Astrocyte of the cerebellum (primary cell): ENCODE data around the gene UQCC5.

Experiments used
- DNase-seq: peaks from one replicate; pipeline ENCODE4 v3.0.0-alpha.2; 2011; ENCODE audit warnings: low read depth
- H3K4me3 ChIP-seq: 2 replicates; pipeline ENCODE4 v1.5.1; 2011; ENCODE audit warnings: mild to moderate bottlenecking, low read depth, low read length, moderate library complexity
- CTCF ChIP-seq: IDR thresholded peaks from 2 replicates; pipeline ENCODE4 v1.5.1; 2012; ENCODE audit warnings: low read length, low read depth, moderate library complexity, mild to moderate bottlenecking; ENCODE audit errors: missing control alignments
- in situ Hi-C: cut with HindIII; loops from 2 replicates; pipeline ENCODE4 v1.10.0; 2017; ENCODE audit warnings: low sequenced_read_pairs

Gene UQCC5

GRCh38 chr3:52490035-52490938 lies 46.1 kb upstream of the UQCC5 start:
- in situ Hi-C loops, result no loop called here
- DNase-seq, result no peak
- no peak for TF ChIP-seq CTCF
- no peak overlapping the region for H3K4me3 ChIP-seq

DNA sequence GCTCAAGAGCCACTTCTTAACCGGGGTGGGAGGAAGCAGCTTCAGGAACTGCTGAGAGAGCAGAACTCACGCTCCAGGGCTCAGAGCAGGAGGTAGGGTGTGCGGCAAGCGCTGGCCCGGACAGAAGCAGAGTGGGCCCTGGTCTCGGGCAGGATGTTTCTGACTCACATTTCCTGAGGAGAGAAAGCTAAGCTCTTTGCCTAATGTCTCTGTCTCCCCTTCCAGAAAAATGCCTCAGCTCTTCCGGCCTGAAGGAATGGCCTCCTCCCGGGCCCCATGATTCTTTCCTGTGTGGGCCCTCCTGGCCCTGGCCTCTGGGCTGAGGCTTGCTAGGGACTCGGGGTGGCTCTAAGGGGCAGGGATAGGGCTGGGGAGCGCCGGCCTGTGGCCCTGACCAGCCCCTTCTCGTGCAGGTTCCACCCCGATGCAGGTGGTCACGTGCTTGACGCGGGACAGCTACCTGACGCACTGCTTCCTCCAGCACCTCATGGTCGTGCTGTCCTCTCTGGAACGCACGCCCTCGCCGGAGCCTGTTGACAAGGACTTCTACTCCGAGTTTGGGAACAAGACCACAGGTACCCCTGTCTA lies 45.4 kb upstream of the UQCC5 start:
- TF ChIP-seq CTCF, result no peak
- H3K4me3 ChIP-seq, result no peak overlapping the region
- no peak for DNase-seq
- in situ Hi-C loops, result no loop called here

DNA sequence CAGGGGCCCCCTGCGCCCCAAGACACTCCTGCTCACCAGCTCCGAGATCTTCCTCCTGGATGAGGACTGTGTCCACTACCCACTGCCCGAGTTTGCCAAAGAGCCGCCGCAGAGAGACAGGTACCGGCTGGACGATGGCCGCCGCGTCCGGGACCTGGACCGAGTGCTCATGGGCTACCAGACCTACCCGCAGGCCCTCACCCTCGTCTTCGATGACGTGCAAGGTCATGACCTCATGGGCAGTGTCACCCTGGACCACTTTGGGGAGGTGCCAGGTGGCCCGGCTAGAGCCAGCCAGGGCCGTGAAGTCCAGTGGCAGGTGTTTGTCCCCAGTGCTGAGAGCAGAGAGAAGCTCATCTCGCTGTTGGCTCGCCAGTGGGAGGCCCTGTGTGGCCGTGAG lies 44.3 kb upstream of the UQCC5 start:
- no peak for DNase-seq
- TF ChIP-seq CTCF, result no peak
- in situ Hi-C loops, result no loop called here
- H3K4me3 ChIP-seq, result no peak overlapping the region

DNA sequence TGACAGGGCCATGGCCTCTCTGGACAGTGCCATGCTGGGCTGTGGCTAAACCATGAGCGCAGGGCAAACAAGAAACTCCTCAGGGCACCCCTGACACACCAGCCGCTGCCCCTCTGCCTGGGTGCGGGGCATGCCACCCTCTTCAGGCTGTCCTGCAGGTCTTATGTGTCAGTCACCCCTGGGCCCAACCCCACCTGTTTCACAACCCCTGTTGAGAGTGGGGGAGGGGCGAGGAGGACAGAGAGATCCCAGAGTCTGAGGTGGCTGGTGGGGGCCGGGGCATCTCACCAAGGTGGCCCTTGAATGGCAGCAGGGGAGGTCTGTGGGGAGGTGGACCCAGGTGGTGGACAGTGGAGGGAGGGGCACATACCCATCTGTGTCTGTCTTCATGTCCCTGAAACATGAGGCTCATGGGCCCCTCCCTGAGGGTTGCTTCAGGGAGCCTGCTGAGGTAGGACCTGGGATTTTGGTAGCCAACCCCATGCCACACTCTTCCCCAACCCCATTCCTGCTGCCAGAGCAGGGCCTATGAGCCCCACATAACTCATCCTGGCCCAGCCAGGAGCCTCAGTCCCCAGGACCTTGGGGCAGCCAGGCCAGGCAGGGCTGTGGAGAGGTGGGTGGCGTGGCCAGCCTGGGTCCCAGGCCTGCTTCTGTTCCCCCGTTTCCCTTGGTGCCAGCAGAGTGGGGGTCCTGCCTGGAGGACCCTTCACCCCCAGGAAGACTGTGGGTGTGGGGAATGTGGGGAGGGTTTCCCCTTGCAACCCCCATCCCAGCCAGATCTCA lies 43.0 kb upstream of the UQCC5 start:
- no peak overlapping the region for H3K4me3 ChIP-seq
- in situ Hi-C loops, result no loop called here
- TF ChIP-seq CTCF, result no peak
- no peak for DNase-seq

DNA sequence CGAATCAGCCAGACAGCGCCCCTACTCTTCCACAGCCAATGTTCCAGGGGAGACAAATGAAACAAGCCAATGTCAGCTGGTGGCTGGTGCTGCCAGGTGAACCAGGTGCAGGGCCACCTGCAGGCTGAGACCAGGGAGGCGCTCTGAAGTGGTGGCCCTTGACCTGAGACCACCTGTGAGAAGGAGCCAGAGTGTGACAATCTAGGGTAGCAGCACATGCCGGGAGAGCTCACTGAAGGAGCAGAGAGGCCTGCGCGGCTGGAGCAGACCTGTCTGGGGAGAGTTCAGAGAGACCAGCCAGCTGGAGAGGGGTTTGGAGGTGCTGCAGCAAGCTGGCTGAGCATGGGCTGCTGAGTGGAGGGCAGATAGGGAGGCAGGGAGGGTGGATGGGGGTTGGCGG lies 42.0 kb upstream of the UQCC5 start:
- no peak overlapping the region for H3K4me3 ChIP-seq
- DNase-seq, result no peak
- TF ChIP-seq CTCF, result no peak
- in situ Hi-C loops, result no loop called here

DNA sequence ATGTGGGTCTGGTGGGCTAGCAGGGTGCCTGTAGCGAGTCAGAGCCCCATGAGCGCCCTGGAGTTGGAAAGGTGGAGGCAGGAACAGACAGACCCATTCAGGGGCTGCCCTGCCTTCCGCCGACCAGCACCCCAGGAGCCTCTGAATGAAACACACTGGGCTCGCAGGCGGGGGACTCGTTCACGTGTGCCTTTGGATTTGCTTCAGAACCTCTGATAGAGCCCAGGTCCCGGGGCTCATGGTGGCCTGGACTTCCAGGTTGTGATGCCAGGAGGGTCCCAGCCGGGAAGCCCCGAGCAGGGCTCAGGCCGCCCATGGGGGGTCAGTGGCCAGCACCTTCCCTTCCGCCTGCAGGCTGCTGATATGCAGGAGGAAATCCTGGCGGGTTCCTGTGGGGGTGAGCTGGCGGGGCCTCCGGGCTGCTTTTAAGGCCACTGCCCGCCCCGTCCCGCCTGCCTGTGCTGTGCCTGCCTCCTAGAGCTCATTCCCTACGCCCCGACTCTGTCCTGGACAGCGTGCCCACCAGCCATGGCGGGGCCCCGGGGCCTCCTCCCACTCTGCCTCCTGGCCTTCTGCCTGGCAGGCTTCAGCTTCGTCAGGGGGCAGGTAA lies 41.4 kb upstream of the UQCC5 start, which contains the start of gene STAB1:
Gene STAB1, plus strand, starts transcription at position 453 of the 610 bp plus-strand sequence. Its CDS starts 76 bp downstream, at position 529.
- TF ChIP-seq CTCF, result no peak
- DNase-seq, result no peak
- no peak within 1 kb of the TSS for H3K4me3 ChIP-seq
- in situ Hi-C loops, result no loop called here
